ENCODE measurements around the gene KIF22. TPM values are rescaled to one million over a fixed set of nuclear protein-coding genes. Genes with fewer than 3 reads are reported as not detected.
"Not testable (repeated sequence)": the region's sequence is repeated elsewhere in the genome, so short reads cannot be mapped to it uniquely, and the experiment has no call there.

Gene KIF22
- total RNA-seq, 1 experiment from 2014 or later = 134 TPM

GRCh38 chr16:29825145-29826044 lies 34.8 kb downstream of the KIF22 start:
- no peaks in the 10 kb centered on the region for H3K9me3 Mint-ChIP-seq (ENCODE audit: low read depth, unreplicated experiment)
- CTCF ChIA-PET = interaction anchor here (1.0 kb wide), 1 partner anchor 18 kb away, joined by 3 read pairs; no protein-coding TSS in a partner anchor
- H3K36me3 Mint-ChIP-seq (ENCODE audit: insufficient read depth, unreplicated experiment) = peaks cover 55% of the 10 kb centered on the region
- peaks cover 26% of the 10 kb centered on the region for H3K4me1 Mint-ChIP-seq (ENCODE audit: low read depth, unreplicated experiment)
- BruUV-seq (replicated peaks) = no TSS peak
- no peaks in the 10 kb centered on the region for H3K27me3 Mint-ChIP-seq (ENCODE audit: unreplicated experiment)
- DNase-seq = no peak
- peak overlapping the region; percentile 61 for H3K4me3 Mint-ChIP-seq (ENCODE audit: low read depth, unreplicated experiment)
- H3K27ac Mint-ChIP-seq (ENCODE audit: unreplicated experiment) = peak overlapping the region; percentile 95
- TF ChIP-seq, protein P1, sequence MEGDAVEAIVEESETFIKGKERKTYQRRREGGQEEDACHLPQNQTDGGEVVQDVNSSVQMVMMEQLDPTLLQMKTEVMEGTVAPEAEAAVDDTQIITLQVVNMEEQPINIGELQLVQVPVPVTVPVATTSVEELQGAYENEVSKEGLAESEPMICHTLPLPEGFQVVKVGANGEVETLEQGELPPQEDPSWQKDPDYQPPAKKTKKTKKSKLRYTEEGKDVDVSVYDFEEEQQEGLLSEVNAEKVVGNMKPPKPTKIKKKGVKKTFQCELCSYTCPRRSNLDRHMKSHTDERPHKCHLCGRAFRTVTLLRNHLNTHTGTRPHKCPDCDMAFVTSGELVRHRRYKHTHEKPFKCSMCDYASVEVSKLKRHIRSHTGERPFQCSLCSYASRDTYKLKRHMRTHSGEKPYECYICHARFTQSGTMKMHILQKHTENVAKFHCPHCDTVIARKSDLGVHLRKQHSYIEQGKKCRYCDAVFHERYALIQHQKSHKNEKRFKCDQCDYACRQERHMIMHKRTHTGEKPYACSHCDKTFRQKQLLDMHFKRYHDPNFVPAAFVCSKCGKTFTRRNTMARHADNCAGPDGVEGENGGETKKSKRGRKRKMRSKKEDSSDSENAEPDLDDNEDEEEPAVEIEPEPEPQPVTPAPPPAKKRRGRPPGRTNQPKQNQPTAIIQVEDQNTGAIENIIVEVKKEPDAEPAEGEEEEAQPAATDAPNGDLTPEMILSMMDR (IDR thresholded peaks at IDR 0.05; ENCODE audit: unreplicated experiment) = no peak
- intact Hi-C loops (cut with micrococcal nuclease; ENCODE audit: unreplicated experiment) = loop anchor here (10.0 kb wide), 1 partner anchor 79 kb away; the partner anchor contains the start of gene ASPHD1

- intact Hi-C loops (cut with micrococcal nuclease; ENCODE audit: unreplicated experiment) = loop anchor here (10.0 kb wide), 1 partner anchor 78 kb away; the partner anchor contains the start of gene ASPHD1
- BruUV-seq (replicated peaks) = no TSS peak
- Mint-ChIP-seq H3K27me3 (ENCODE audit: unreplicated experiment) (no peaks in the 10 kb centered on the region), H3K9me3 (ENCODE audit: low read depth, unreplicated experiment) (no peaks in the 10 kb centered on the region), H3K4me1 (ENCODE audit: low read depth, unreplicated experiment) (peaks cover 26% of the 10 kb centered on the region), H3K27ac (ENCODE audit: unreplicated experiment) (no peak overlapping the region), H3K36me3 (ENCODE audit: insufficient read depth, unreplicated experiment) (peaks cover 52% of the 10 kb centered on the region), H3K4me3 (ENCODE audit: low read depth, unreplicated experiment) (no peak overlapping the region)
- DNase-seq = no peak
- TF ChIP-seq, protein P1 (IDR thresholded peaks at IDR 0.05; ENCODE audit: unreplicated experiment) = no peak
- CTCF ChIA-PET = interaction anchor here (0.6 kb wide), 1 partner anchor 176 kb away, joined by 5 read pairs; no protein-coding TSS in a partner anchor
These were observed 35.8 kb downstream of the KIF22 start for GRCh38 chr16:29826342-29826695.

DNA sequence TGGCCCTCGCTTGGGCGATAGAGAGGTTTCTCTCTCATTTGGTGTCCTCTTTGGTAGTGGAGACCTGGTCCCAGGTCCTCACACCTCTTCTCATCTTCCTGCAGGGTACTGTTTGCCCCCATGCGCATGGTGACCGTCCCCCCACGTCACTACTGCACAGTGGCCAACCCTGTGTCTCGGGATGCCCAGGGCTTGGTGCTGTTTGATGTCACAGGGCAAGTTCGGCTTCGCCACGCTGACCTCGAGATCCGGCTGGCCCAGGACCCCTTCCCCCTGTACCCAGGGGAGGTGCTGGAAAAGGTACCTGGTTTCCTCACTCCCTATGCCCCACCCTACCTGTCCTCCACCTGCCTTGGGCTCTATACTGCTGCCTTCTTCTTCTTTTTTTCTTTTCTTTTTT lies 40.2 kb downstream of the KIF22 start:
- DNase-seq = no peak
- intact Hi-C loops (cut with micrococcal nuclease; ENCODE audit: unreplicated experiment) = no loop called here
- Mint-ChIP-seq H3K4me3 (ENCODE audit: low read depth, unreplicated experiment) (no peak overlapping the region), H3K27ac (ENCODE audit: unreplicated experiment) (no peak overlapping the region), H3K36me3 (ENCODE audit: insufficient read depth, unreplicated experiment) (peaks cover 55% of the 10 kb centered on the region), H3K9me3 (ENCODE audit: low read depth, unreplicated experiment) (no peaks in the 10 kb centered on the region), H3K27me3 (ENCODE audit: unreplicated experiment) (no peaks in the 10 kb centered on the region), H3K4me1 (ENCODE audit: low read depth, unreplicated experiment) (peaks cover 13% of the 10 kb centered on the region)
- CTCF ChIA-PET = no interaction called here
- TF ChIP-seq, protein P1 (IDR thresholded peaks at IDR 0.05; ENCODE audit: unreplicated experiment) = no peak
- no TSS peak for BruUV-seq (replicated peaks)

GRCh38 chr16:29831490-29831889 lies 40.9 kb downstream of the KIF22 start:
- no peaks in the 10 kb centered on the region for H3K9me3 Mint-ChIP-seq (ENCODE audit: low read depth, unreplicated experiment)
- intact Hi-C loops (cut with micrococcal nuclease; ENCODE audit: unreplicated experiment) = no loop called here
- no peak overlapping the region for H3K27ac Mint-ChIP-seq (ENCODE audit: unreplicated experiment)
- H3K27me3 Mint-ChIP-seq (ENCODE audit: unreplicated experiment) = no peaks in the 10 kb centered on the region
- CTCF ChIA-PET = no interaction called here
- DNase-seq = no peak
- TF ChIP-seq, protein P1 (IDR thresholded peaks at IDR 0.05; ENCODE audit: unreplicated experiment) = no peak
- peaks cover 55% of the 10 kb centered on the region for H3K36me3 Mint-ChIP-seq (ENCODE audit: insufficient read depth, unreplicated experiment)
- no TSS peak for BruUV-seq (replicated peaks)
- H3K4me1 Mint-ChIP-seq (ENCODE audit: low read depth, unreplicated experiment) = peaks cover 8% of the 10 kb centered on the region
- H3K4me3 Mint-ChIP-seq (ENCODE audit: low read depth, unreplicated experiment) = no peak overlapping the region

GRCh38 chr16:29833219-29833618 lies 42.7 kb downstream of the KIF22 start:
- intact Hi-C loops (cut with micrococcal nuclease; ENCODE audit: unreplicated experiment); H3K27ac Mint-ChIP-seq (ENCODE audit: unreplicated experiment); H3K9me3 Mint-ChIP-seq (ENCODE audit: low read depth, unreplicated experiment); CTCF ChIA-PET; BruUV-seq (replicated peaks); H3K4me1 Mint-ChIP-seq (ENCODE audit: low read depth, unreplicated experiment); DNase-seq; H3K4me3 Mint-ChIP-seq (ENCODE audit: low read depth, unreplicated experiment); H3K27me3 Mint-ChIP-seq (ENCODE audit: unreplicated experiment): not testable (repeated sequence)
- H3K36me3 Mint-ChIP-seq (ENCODE audit: insufficient read depth, unreplicated experiment) = peaks cover 60% of the 10 kb centered on the region

All from Calu3 (cell line).